Aorta (tissue), 5 donors: ENCODE results near the gene CHEK1. TPM values are rescaled to one million over a fixed set of nuclear protein-coding genes. Genes with fewer than 3 reads are reported as not detected.

Experiments used
- ATAC-seq: fragments of 200-7000 bp; cut with Tn5 transposase; one replicate; pipeline ENCODE4 v1.9.1; 2022; ENCODE audit warnings: moderate library complexity; ENCODE audit not compliant: low FRiP score
- DNase-seq, 2 donors: peaks; one replicate each; pipeline ENCODE4 v3.0.0-alpha.2; 2020
- H3K27ac ChIP-seq, 2 donors: one replicate each; pipeline ENCODE4 v1.5.1; 2013; ENCODE audit warnings: low read length in 2 of 2, mild to moderate bottlenecking in 2 of 2, moderate library complexity in 2 of 2, control low read depth in 1 of 2, inconsistent platforms in 1 of 2, low read depth in 1 of 2
- H3K27me3 ChIP-seq, 2 donors: one replicate each; pipeline ENCODE4 v1.6.1; 2013; ENCODE audit warnings: control low read depth in 1 of 2, low read length in 1 of 2, mild to moderate bottlenecking in 1 of 2, moderate library complexity in 1 of 2; ENCODE audit not compliant: insufficient read depth in 2 of 2, control insufficient read depth in 1 of 2
- H3K36me3 ChIP-seq, 2 donors: one replicate each; pipeline ENCODE4 v1.6.1; 2013; ENCODE audit warnings: control low read depth in 1 of 2, low read length in 1 of 2, mild to moderate bottlenecking in 1 of 2; ENCODE audit not compliant: insufficient read depth in 2 of 2, control insufficient read depth in 1 of 2
- H3K4me1 ChIP-seq, 2 donors: one replicate each; pipeline ENCODE4 v1.6.1; 2013; ENCODE audit warnings: low read length in 2 of 2, control low read depth in 1 of 2, mild to moderate bottlenecking in 1 of 2, moderate library complexity in 1 of 2; ENCODE audit not compliant: insufficient read depth in 2 of 2, control insufficient read depth in 1 of 2
- H3K4me3 ChIP-seq, 2 donors: one replicate each; pipeline ENCODE4 v1.5.1; 2013; ENCODE audit warnings: low read length in 2 of 2, control low read depth in 1 of 2, mild to moderate bottlenecking in 1 of 2
- H3K9me3 ChIP-seq: one replicate; pipeline ENCODE4 v1.6.1; 2013; ENCODE audit warnings: mild to moderate bottlenecking, low read length; ENCODE audit not compliant: control insufficient read depth
- WGBS, 2 donors: extraction: QIAGEN DNeasy Blood & Tissue Kit; methylation state at CpG; one replicate each; pipeline ENCODE4 v1.1.7; 2013; 5-methylcytosine and 5-hydroxymethylcytosine counted together
- intact Hi-C, 2 donors: fragments of 100-400 bp; cut with DNase I; formaldehyde crosslinking; loops; one replicate each; pipeline versions ENCODE4 v1.14.2 to v1.15.0; 2022
- polyA plus RNA-seq, 2 donors: library from polyadenylated mRNA; stranded (reverse); fragments of 200-250 nt; gene quantifications; one replicate each; pipeline ENCODE4 v1.2.3, GENCODE V29; 2013
- total RNA-seq, 2 donors: library from RNA; stranded (reverse); fragmentation: NEBNext Ultra II Directional; extraction: Animal tissue kit (Norgen Biotek cat#: 25700); gene quantifications; one replicate each; pipeline ENCODE4 v1.2.1, GENCODE V29; 2021
- donor health status: healthy with polysubstance abuse.
- donor health status: Bipolar disorder and iron deficiency.
- donor health status: DM: no; HTN: no; CAD: no.
- donor health status: DM: no; HTN: no; CAD: no.
- donor health status: DM: yes; HTN: yes; CAD: no.

Gene CHEK1
- total and polyA plus RNA-seq, 4 donors: 2.1 to 6.2 (median 3.5) TPM

DNA sequence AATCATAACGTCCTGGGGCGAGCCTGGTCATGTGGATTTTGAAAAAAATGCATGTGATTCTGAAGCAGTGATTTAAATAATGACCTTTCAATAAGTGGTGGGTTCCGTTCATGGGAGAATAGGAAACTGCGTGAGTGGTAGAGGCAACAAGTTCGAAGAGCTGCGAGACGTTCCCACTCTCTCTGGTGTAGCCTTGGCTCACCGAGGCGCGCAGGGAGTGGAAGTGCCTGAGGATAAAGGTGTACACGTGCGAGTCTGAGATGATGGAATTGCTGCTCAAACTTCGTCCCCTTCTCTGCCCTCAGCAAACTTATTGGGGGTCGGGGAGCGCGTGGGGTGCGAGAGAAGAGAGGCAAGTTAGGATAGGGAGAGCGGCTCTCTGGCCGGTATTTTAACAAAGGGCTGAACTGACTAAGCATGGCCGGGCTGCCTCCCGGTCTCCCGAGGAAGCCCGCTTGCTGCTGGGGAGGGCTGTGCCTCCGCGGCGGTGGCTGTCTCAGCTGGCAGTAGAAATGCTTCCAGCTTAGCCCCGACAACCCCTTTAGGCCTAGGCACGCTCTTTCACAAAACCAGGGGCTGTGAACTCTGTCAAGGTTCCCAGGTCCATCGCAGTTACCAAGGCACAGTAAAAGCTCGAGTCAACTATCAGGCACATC, 33.2 kb upstream of the CHEK1 start:
- no peaks in the 10 kb centered on the region for H3K36me3 ChIP-seq
- intact Hi-C loops: loop anchor here in 1 of 2 donors (5.0 to 10.0 kb wide), 5 partner anchors 36 to 623 kb away; partner anchors contain the start of genes CHEK1, FAM118B, RPUSD4 and TMEM218
- ATAC-seq: peak; percentile 67
- peak overlapping the region; percentile 94 to 99 for H3K27ac ChIP-seq
- H3K4me3 ChIP-seq: peak overlapping the region; percentile 48 to 67
- H3K27me3 ChIP-seq: no peaks in the 10 kb centered on the region
- DNase-seq: peak; percentile 54 to 80
- peaks cover 0 to 1% of the 10 kb centered on the region in 2 donors for H3K4me1 ChIP-seq
- no peaks in the 10 kb centered on the region for H3K9me3 ChIP-seq
- WGBS, 2 donors: 0 to 1% methylated on average over 29 to 30 of the region's 30 CpGs

DNA sequence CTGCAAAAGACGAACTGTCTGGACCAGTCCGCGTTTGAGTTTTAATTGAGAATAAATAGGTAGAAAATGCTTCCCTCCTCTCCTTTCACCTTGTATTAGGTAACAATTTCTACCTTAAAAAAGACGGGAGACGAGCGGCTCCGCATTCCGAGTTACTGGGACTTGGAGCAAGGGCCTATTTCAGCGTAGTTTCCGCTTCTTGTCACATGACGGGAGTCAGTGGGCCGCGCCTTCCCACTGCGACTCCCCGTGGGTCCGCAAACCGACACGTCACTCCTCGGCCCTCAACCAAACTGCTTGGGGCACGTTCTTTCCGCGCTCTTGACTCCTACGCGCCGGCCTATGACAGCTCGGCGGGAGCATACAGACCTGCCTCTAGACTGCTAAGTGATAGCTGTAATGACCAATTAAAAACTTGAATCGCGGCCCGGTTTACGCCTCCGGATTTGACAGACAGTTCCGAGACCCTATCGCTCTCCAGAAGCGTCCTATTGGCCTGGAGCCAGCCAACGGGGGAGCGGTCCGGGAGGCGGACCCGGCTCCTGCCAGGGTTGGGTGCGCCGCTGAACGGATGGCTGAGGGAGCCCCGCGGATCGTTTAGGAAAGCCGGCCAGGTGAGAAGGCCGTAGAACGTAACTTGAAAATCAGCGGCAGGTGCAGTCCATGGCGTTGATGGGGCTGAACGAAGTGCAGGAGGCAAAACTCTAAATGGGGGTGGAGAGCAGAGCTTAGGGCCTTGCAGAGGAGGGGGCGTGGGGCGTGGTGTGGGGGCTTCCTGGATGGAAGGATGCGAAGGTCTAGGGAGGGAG, 32.5 kb upstream of the CHEK1 start, which contains the start of gene STT3A:
TSS of gene STT3A (plus strand) at position 548 of the 809 bp plus-strand sequence. CDS start 3,064 bp downstream, outside the sequence.
- intact Hi-C loops: loop anchor here in 1 of 2 donors (5.0 to 10.0 kb wide), 5 partner anchors 35 to 622 kb away; partner anchors contain the start of genes CHEK1, FAM118B, RPUSD4 and TMEM218

DNA sequence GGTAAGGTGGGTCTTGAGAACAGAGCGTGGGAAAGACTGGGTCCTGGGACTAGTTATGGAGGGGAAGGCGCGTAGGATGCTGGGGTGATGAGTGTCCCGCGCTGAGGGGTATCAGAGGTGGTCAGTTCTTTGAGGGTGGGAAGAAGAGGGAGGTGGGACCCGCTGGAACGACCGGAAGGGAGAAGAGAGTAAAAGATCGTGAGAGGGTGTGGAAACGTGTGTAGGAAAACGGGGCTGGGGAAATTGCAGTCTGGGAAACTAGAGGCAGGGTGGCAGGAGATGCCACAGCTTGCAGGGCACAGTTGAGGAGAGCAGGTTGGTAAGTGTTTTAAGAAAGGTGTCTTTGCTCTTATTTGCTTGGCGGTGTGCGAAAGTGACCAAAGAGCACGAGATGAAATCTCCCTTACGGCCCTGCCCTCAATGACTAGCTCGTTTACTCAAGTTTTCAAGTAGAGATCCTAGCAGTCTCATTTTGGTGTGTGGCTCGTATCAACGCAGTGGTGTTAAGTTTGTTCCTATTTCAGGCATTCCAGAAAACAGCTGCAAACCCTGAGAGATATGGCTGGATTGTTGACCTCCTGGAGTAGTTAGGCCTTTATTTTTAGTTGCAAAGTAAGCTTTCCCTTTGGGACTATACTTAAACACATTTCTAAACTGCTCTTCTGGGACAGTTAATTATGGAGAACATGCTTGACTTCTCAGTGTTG, 31.7 kb upstream of the CHEK1 start:
- Histone ChIP-seq H3K4me3 (peak overlapping the region; percentile 75 to 84), H3K27ac (peak overlapping the region; percentile 27 to 36), H3K27me3 (no peaks in the 10 kb centered on the region), H3K4me1 (peaks cover 0 to 1% of the 10 kb centered on the region in 2 donors), H3K9me3 (no peaks in the 10 kb centered on the region), H3K36me3 (no peaks in the 10 kb centered on the region)
- WGBS, 2 donors: 0% methylated on average over 18 of the region's 18 CpGs
- no peak for DNase-seq
- intact Hi-C loops: loop anchor here in 1 of 2 donors (5.0 to 10.0 kb wide), 5 partner anchors 34 to 622 kb away; partner anchors contain the start of genes CHEK1, FAM118B, RPUSD4 and TMEM218
- ATAC-seq: peak; percentile 3

More for the DNA sequence above, 32.5 kb upstream of the CHEK1 start, which contains the start of gene STT3A:
- H3K9me3 ChIP-seq: no peaks in the 10 kb centered on the region
- H3K4me1 ChIP-seq: peaks cover 0 to 1% of the 10 kb centered on the region in 2 donors
- H3K36me3 ChIP-seq: no peaks in the 10 kb centered on the region
- peak within 1 kb of the TSS; percentile 75 to 84 for H3K4me3 ChIP-seq
- no peaks in the 10 kb centered on the region for H3K27me3 ChIP-seq
- WGBS, 2 donors: 0% methylated on average over 55 of the region's 55 CpGs
- peak within 1 kb of the TSS; percentile 94 to 99 for H3K27ac ChIP-seq
- peak; percentile 100 for ATAC-seq
- peak; percentile 99 to 100 for DNase-seq

DNA sequence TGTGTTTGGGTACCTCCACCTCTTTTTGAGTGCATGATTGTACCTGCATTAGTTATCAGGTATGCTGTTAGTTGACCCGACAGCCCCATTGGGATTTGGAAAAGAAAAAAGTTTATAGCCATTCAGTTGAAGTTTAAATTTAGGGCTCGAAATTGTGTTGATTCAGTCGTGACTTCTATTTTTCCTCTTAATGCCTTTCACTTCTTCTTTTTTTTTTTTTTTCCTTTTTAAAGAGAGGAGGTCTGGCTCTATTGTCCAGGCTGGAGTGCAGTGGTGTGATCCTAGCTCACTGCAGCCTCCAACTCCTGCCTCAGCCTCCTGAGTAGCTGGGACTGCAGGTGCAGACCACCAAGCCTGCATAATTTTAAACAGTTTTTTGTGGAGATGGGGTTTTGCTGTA, 30.0 kb upstream of the CHEK1 start:
- H3K4me1 ChIP-seq: peaks cover 0 to 1% of the 10 kb centered on the region in 2 donors
- no peaks in the 10 kb centered on the region for H3K27me3 ChIP-seq
- ATAC-seq: no peak
- H3K9me3 ChIP-seq: no peaks in the 10 kb centered on the region
- no peak overlapping the region for H3K4me3 ChIP-seq
- H3K27ac ChIP-seq: no peak overlapping the region
- no peak for DNase-seq
- peaks cover 3 to 5% of the 10 kb centered on the region in 2 donors for H3K36me3 ChIP-seq
- 58 to 68% methylated on average over 3 of the region's 3 CpGs for WGBS, 2 donors
- intact Hi-C loops: loop anchor here in 1 of 2 donors (5.0 to 10.0 kb wide), 5 partner anchors 32 to 620 kb away; partner anchors contain the start of genes CHEK1, FAM118B, RPUSD4 and TMEM218

DNA sequence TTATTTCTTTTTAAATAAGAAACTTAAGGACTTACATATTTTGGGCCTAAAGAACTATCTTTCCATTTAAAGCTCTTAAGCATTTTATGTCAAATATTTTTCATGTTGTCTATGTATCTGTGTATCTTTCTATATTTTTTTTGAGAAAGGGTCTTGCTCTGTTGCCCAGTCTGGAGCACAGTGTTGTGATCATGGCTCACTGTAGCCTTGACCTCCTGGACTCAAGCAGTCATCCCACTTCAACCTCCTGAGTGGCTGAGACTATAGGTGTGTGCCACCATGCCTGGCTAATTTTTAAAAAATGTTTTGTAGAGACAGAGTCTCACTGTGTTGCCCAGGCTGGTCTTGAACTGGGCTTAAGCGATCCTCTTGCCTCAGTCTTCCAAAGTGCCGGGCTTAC, 24.3 kb upstream of the CHEK1 start:
- no peak for ATAC-seq
- no peaks in the 10 kb centered on the region for H3K9me3 ChIP-seq
- H3K4me3 ChIP-seq: no peak overlapping the region
- 98% methylated on average over 2 of the region's 2 CpGs for WGBS, 2 donors
- intact Hi-C loops: no loop called here
- no peaks in the 10 kb centered on the region for H3K27me3 ChIP-seq
- peaks cover 5 to 11% of the 10 kb centered on the region in 2 donors for H3K36me3 ChIP-seq
- no peak for DNase-seq
- peaks cover 0 to 3% of the 10 kb centered on the region in 2 donors for H3K4me1 ChIP-seq
- no peak overlapping the region for H3K27ac ChIP-seq

DNA sequence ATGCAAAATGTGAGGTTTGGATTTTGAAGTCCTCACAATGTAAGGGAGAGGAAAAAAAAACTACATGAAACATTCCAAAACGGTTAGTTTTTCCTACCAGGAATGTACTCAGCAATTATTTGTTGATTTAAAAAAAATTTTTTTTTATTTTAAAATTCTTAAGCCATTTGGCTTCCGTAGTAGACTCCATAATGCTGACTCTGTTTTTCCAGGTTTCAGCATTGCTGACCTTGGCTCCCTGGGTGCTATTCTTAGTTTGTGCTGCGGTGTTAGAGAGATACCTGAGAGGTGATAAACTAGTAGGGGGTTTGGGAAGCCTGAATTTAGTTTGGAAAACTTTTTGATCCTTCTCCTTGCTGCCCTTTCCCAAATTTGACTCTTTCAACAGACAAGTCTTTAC, 21.8 kb upstream of the CHEK1 start:
- DNase-seq: no peak
- ATAC-seq: no peak

DNA sequence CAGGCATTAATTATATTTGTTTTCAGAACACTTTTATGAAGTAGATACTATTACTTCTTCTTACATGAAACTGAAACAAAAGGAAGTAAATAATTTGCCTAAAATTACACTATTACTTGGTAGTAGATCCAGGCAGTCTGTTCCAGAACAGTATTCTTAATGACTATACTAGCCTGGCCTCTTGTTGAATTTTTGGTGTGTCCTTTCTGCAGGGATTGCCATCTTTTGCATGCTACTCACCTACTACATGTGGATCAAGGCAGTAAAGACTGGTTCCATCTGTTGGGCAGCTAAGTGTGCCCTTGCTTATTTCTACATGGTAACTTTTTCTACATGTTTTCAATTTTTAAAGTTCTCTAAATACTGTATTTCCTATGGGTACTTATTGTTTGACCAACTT, 19.5 kb upstream of the CHEK1 start:
- intact Hi-C loops: no loop called here
- ATAC-seq: no peak
- H3K36me3 ChIP-seq: peaks cover 13 to 14% of the 10 kb centered on the region in 2 donors

More for the DNA sequence above, 21.8 kb upstream of the CHEK1 start:
- Histone ChIP-seq H3K27me3 (no peaks in the 10 kb centered on the region), H3K27ac (no peak overlapping the region), H3K36me3 (peaks cover 11 to 15% of the 10 kb centered on the region in 2 donors), H3K4me3 (no peak overlapping the region), H3K9me3 (no peaks in the 10 kb centered on the region), H3K4me1 (peaks cover 0 to 2% of the 10 kb centered on the region in 2 donors)
- WGBS, 2 donors: 2 to 11% methylated on average over 3 of the region's 3 CpGs
- intact Hi-C loops: no loop called here

DNA sequence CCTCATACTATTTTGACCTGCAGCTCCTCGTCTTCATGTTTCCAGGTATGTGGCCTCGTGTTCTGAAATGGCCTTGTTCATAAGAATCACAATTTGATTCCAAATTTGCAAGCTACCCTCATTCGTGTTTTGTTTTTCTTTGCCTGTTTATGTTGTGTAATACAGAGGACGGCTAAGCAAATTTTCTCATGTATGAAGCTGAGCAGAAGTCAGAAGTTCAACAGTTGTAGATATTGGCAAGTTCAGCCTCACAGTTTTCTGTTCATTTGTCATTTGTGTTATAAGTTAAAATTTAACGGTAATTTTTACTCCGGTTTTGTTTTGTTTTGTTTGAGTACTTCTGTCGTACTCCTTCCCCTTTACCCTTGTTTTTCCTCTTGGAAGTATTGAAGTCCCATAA, 15.4 kb upstream of the CHEK1 start:
- H3K36me3 ChIP-seq: peaks cover 18 to 19% of the 10 kb centered on the region in 2 donors
- 77 to 79% methylated on average over 7 of the region's 7 CpGs for WGBS, 2 donors
- intact Hi-C loops: no loop called here
- H3K4me3 ChIP-seq: no peak overlapping the region
- DNase-seq: no peak
- H3K9me3 ChIP-seq: no peaks in the 10 kb centered on the region
- ATAC-seq: no peak
- no peaks in the 10 kb centered on the region for H3K27me3 ChIP-seq
- no peak overlapping the region for H3K27ac ChIP-seq
- H3K4me1 ChIP-seq: no peaks in the 10 kb centered on the region

More for the DNA sequence above, 19.5 kb upstream of the CHEK1 start:
- Histone ChIP-seq H3K27ac (no peak overlapping the region), H3K27me3 (no peaks in the 10 kb centered on the region), H3K4me3 (no peak overlapping the region), H3K4me1 (peaks cover 0 to 2% of the 10 kb centered on the region in 2 donors), H3K9me3 (no peaks in the 10 kb centered on the region)
- DNase-seq: no peak
